22Rv1 (cell line): Measurements from ENCODE around the gene ALPP.

Source experiments
- ZFX ChIP-seq: fragments of 450-650 bp; IDR thresholded peaks from 2 replicates; pipeline ENCODE4 v1.6.1; 2017; ENCODE audit warnings: antibody characterized with exemption, borderline replicate concordance
- TF ChIP-seq, protein P1 (sequence below): fragments of 450-650 bp; IDR thresholded peaks from 2 replicates; pipeline ENCODE4 v1.5.1; 2017; ENCODE audit warnings: mild to moderate bottlenecking

- TF ChIP-seq, protein P1, sequence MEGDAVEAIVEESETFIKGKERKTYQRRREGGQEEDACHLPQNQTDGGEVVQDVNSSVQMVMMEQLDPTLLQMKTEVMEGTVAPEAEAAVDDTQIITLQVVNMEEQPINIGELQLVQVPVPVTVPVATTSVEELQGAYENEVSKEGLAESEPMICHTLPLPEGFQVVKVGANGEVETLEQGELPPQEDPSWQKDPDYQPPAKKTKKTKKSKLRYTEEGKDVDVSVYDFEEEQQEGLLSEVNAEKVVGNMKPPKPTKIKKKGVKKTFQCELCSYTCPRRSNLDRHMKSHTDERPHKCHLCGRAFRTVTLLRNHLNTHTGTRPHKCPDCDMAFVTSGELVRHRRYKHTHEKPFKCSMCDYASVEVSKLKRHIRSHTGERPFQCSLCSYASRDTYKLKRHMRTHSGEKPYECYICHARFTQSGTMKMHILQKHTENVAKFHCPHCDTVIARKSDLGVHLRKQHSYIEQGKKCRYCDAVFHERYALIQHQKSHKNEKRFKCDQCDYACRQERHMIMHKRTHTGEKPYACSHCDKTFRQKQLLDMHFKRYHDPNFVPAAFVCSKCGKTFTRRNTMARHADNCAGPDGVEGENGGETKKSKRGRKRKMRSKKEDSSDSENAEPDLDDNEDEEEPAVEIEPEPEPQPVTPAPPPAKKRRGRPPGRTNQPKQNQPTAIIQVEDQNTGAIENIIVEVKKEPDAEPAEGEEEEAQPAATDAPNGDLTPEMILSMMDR = no peak
- TF ChIP-seq ZFX = no peak
Observed at GRCh38 chr2:232398293-232399034, 19.9 kb downstream of the ALPP start.
